Measurements from ENCODE around the gene MARCHF4. TPM values are rescaled to one million over a fixed set of nuclear protein-coding genes. Genes with fewer than 3 reads are reported as not detected.

MARCHF4 gene
- total RNA-seq, 1 donor from 2014 or later = not detected

DNA sequence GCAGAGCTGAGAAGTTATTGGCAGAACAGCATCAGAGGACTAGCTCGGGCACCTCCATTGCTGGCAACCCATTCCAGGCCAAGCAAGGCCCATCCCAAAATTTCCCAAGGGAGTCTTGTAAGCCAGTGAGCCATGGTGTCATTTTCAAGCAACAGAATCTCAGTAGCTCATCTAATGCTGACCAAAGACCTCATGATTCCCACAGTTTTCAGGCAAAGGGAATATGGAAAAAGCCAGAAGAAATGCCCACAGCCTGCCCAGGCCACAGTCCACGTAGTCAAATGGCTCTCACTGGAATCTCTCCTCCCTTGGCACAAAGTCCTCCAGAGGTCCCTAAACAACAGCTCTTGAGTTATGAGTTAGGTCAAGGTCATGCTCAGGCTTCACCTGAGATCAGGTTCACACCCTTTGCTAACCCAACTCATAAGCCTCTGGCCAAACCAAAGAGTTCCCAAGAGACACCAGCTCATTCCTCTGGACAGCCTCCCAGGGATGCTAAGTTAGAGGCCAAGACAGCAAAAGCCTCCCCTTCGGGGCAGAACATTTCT is 42.6 kb upstream of the MARCHF4 start:
- TF ChIP-seq, protein P1, sequence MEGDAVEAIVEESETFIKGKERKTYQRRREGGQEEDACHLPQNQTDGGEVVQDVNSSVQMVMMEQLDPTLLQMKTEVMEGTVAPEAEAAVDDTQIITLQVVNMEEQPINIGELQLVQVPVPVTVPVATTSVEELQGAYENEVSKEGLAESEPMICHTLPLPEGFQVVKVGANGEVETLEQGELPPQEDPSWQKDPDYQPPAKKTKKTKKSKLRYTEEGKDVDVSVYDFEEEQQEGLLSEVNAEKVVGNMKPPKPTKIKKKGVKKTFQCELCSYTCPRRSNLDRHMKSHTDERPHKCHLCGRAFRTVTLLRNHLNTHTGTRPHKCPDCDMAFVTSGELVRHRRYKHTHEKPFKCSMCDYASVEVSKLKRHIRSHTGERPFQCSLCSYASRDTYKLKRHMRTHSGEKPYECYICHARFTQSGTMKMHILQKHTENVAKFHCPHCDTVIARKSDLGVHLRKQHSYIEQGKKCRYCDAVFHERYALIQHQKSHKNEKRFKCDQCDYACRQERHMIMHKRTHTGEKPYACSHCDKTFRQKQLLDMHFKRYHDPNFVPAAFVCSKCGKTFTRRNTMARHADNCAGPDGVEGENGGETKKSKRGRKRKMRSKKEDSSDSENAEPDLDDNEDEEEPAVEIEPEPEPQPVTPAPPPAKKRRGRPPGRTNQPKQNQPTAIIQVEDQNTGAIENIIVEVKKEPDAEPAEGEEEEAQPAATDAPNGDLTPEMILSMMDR (IDR thresholded peaks at IDR 0.05; ENCODE audit: insufficient read depth, low read length, severe bottlenecking) = no peak
- H3K36me3 ChIP-seq (ENCODE audit: control insufficient read depth, insufficient read depth, low read length) = peaks cover 5% of the 10 kb centered on the region
- FAIRE-seq = no peak

DNA sequence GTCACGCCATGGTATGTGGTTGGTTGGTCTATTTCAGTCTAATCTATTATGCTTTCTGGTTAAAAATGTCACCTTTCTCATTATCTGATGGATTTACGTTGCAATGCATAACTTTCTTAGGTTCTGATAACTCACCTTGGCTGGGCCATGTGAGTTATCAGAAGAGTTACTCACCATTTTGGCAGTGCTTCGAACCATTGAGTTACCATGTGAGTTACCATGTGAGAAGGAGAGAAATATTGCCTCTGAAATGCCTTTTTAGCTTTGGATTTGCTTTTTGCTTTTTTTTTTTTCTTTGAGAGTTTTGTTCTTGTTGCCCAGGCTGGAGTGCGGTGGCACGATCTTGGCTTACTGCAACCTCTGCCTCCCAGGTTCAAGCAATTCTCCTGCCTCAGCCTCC is 41.6 kb upstream of the MARCHF4 start:
- no peak for DNase-seq (ENCODE audit: low read depth)
- FAIRE-seq = no peak
- TF ChIP-seq, protein P1 (IDR thresholded peaks at IDR 0.05; ENCODE audit: insufficient read depth, low read length, severe bottlenecking) = no peak
- Histone ChIP-seq H3K27me3 (ENCODE audit: control insufficient read depth, insufficient read depth, low read length) (no peaks in the 10 kb centered on the region), H3K4me3 (ENCODE audit: low read depth, low read length) (no peak overlapping the region), H3K36me3 (ENCODE audit: control insufficient read depth, insufficient read depth, low read length) (peaks cover 5% of the 10 kb centered on the region)

More for the DNA sequence above, 42.6 kb upstream of the MARCHF4 start:
- no peak for DNase-seq (ENCODE audit: low read depth)
- no peaks in the 10 kb centered on the region for H3K27me3 ChIP-seq (ENCODE audit: control insufficient read depth, insufficient read depth, low read length)
- H3K4me3 ChIP-seq (ENCODE audit: low read depth, low read length) = no peak overlapping the region

DNA sequence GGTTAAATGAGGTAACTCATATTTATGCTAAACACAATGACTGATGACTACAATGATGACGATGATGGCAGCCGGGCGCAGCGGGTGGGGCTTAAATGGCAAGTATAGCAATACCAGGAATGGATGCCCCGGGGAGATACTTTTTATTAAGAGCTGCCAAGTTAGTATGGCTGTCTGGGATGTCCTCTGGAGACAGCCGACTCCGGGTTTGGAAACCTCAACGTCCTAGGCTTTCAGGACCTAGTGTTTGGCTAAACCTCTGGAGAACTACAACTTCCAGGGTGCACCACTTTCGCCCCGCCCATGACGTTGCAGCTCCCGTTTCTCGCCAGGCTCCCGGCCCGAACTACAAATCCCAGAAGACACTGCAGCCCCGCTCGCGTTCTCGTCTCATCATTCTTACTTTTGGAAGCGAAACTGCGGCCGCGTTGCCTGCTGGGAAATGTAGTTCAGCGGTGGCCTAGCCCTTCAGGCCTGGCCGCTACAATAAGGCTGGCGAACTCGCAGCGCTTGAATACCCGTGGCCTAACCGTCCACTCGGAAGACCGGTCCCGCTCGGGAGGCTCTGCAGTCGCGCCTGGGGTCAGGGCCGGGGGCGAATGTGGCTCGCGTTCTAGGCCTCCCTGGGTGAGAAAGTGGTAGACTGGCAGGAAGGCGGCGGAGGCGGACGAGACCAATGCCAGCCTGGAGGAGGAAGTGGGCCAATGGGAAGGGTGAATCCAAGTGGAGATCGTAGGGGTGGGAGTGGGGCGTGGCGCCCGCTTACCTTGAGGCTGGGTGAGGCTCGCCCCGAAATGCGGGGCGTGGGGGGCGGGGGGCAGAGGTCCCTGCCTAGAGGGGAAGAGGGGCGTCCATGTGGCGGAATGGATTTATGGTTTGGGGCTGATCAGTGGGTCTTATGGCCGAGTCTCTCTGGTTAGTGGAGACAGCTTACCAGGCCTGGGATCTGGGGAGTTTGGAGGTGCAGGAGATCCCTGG is 40.0 kb upstream of the MARCHF4 start, which contains the start of gene SMARCAL1:
SMARCAL1 (plus strand) TSS at position 463 of the 978 bp plus-strand sequence. CDS start 2,221 bp downstream, outside the sequence.
- FAIRE-seq (no peak), DNase-seq (ENCODE audit: low read depth) (peak; percentile 91)
- Histone ChIP-seq H3K4me3 (ENCODE audit: low read depth, low read length) (peak within 1 kb of the TSS; percentile 68), H3K36me3 (ENCODE audit: control insufficient read depth, insufficient read depth, low read length) (peaks cover 5% of the 10 kb centered on the region), H3K27me3 (ENCODE audit: control insufficient read depth, insufficient read depth, low read length) (no peaks in the 10 kb centered on the region)
- TF ChIP-seq, protein P1 (IDR thresholded peaks at IDR 0.05; ENCODE audit: insufficient read depth, low read length, severe bottlenecking) = no peak

DNA sequence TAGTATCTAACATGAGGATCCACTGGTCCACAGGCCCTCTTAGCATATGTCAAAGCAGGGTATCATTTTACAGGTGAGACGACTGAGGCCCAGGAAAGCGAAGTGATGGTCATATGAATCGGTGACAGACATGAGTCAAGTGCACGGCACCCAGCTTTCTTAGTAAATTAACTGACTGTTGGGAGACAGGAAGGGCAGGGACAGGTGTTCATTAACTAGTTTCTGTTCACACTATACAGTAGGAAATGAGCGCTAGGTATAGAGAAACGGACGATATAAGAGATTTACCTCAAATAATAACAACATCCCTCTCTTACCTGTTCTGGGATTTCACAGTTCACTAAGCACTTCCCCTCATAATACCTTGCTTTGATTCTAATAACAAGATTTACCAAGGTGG is 38.3 kb upstream of the MARCHF4 start:
- TF ChIP-seq, protein P1 (IDR thresholded peaks at IDR 0.05; ENCODE audit: insufficient read depth, low read length, severe bottlenecking) = no peak
- H3K4me3 ChIP-seq (ENCODE audit: low read depth, low read length) = no peak overlapping the region
- no peak for DNase-seq (ENCODE audit: low read depth)
- FAIRE-seq = no peak
- H3K27me3 ChIP-seq (ENCODE audit: control insufficient read depth, insufficient read depth, low read length) = no peaks in the 10 kb centered on the region
- H3K36me3 ChIP-seq (ENCODE audit: control insufficient read depth, insufficient read depth, low read length) = no peaks in the 10 kb centered on the region

DNA sequence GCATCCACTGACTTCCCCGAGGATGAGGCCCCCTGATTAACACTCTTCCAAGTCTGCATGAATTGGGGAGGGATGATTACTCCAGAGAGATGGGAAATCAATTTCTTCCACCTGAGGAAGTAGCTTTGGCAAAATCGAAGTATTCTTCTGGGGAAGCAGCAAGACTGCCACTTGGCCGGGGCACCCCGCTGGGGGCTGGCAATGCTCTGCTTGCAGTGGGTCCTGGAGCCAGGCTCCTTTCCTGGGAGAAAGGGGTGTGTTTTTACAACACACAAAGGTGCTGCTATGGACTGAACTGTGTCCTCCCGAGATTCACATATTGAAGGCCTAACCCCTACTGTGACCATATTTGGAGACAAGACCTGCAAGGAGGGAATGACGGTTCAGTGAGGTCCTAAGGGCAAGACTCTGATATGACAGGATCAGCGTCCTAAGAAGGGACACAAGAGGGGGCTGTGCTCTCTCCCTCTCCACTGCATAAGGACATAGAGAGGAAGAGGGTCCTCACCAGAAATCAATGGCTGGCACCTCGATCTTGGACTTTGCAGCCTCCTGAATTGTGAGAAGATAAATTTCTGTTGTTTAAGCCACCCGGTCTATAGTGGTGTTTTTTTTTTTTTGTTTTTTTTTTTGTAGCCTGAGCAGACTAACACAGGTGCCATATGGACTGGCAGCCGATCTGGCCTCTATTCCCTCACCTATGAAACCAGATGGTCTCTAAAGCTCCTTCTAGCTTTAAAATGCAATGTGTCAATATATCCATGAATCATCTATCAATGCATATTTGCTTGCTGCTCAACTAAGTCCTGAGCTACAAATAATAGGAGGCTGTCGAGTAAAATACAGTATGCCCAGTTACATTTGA is 36.4 kb upstream of the MARCHF4 start:
- DNase-seq (ENCODE audit: low read depth) = no peak
- TF ChIP-seq, protein P1 (IDR thresholded peaks at IDR 0.05; ENCODE audit: insufficient read depth, low read length, severe bottlenecking) = no peak
- Histone ChIP-seq H3K4me3 (ENCODE audit: low read depth, low read length) (no peak overlapping the region), H3K27me3 (ENCODE audit: control insufficient read depth, insufficient read depth, low read length) (no peaks in the 10 kb centered on the region), H3K36me3 (ENCODE audit: control insufficient read depth, insufficient read depth, low read length) (no peaks in the 10 kb centered on the region)
- no peak for FAIRE-seq

All from bronchial epithelial cell (primary cell).